GM23338 (cell line): ENCODE measurements around the gene SDR39U1. TPM values are rescaled to one million over a fixed set of nuclear protein-coding genes. Genes with fewer than 3 reads are reported as not detected.

Experiments used
- ATAC-seq: fragments of 200-7000 bp; cut with Tn5 transposase; 3 replicates; pipeline ENCODE4 v1.9.1; 2020
- DNase-seq: peaks from one replicate; pipeline ENCODE4 v3.0.0-alpha.2; 2015; ENCODE audit warnings: low spot score
- H2AFZ ChIP-seq: fragments of 200-600 bp; sonication (generic); 2 replicates; pipeline ENCODE4 v1.8.0; 2016; ENCODE audit warnings: antibody characterized with exemption, mild to moderate bottlenecking, moderate library complexity
- H3F3A ChIP-seq: fragments of 200-600 bp; sonication (generic); replicated peaks from 2 replicates; pipeline ENCODE4 v1.8.0; 2017; ENCODE audit warnings: antibody characterized with exemption, mixed run types, low read depth
- H3K27ac ChIP-seq: fragments of 200-600 bp; sonication (generic); 2 replicates; pipeline ENCODE4 v1.6.1; 2016; ENCODE audit warnings: low read depth
- H3K27me3 ChIP-seq: fragments of 200-600 bp; sonication (generic); 2 replicates; pipeline ENCODE4 v1.8.0; 2016; ENCODE audit warnings: mild to moderate bottlenecking, mixed run types, moderate library complexity; ENCODE audit not compliant: insufficient read depth
- H3K36me3 ChIP-seq: fragments of 200-600 bp; sonication (generic); 2 replicates; pipeline ENCODE4 v1.8.0; 2016; ENCODE audit warnings: mild to moderate bottlenecking; ENCODE audit not compliant: insufficient read depth
- H3K4me1 ChIP-seq: fragments of 200-600 bp; sonication (generic); 2 replicates; pipeline ENCODE4 v1.8.0; 2016; ENCODE audit warnings: mild to moderate bottlenecking, moderate library complexity; ENCODE audit not compliant: insufficient read depth
- H3K4me2 ChIP-seq: fragments of 200-600 bp; sonication (generic); 2 replicates; pipeline ENCODE4 v1.7.1; 2017; ENCODE audit warnings: mixed run types
- H3K4me3 ChIP-seq: fragments of 200-600 bp; sonication (generic); 2 replicates; pipeline ENCODE4 v1.6.1; 2016; ENCODE audit warnings: mixed run types
- H3K79me2 ChIP-seq: fragments of 200-600 bp; sonication (generic); replicated peaks from 2 replicates; pipeline ENCODE4 v1.8.0; 2017; ENCODE audit warnings: mild to moderate bottlenecking; ENCODE audit not compliant: insufficient read depth
- H3K9me2 ChIP-seq: fragments of 200-600 bp; sonication (generic); 2 replicates; pipeline ENCODE4 v1.8.0; 2017; ENCODE audit not compliant: insufficient read depth
- H4K20me1 ChIP-seq: fragments of 200-600 bp; sonication (generic); replicated peaks from 2 replicates; pipeline ENCODE4 v1.8.0; 2017; ENCODE audit warnings: mild to moderate bottlenecking; ENCODE audit not compliant: insufficient read depth
- H3K27ac Mint-ChIP-seq: 2 replicates; pipeline ENCODE4 v1.8.0; 2020; ENCODE audit warnings: inconsistent platforms, mild to moderate bottlenecking, moderate library complexity, mixed read lengths
- H3K27me3 Mint-ChIP-seq: 3 replicates; pipeline ENCODE4 v1.8.0; 2022; ENCODE audit warnings: low read depth, mild to moderate bottlenecking, moderate library complexity, mixed read lengths, inconsistent platforms; ENCODE audit not compliant: insufficient read depth, poor library complexity
- H3K36me3 Mint-ChIP-seq: 3 replicates; pipeline ENCODE4 v1.8.0; 2021; ENCODE audit warnings: low read depth, mild to moderate bottlenecking, inconsistent platforms, moderate library complexity, mixed read lengths
- H3K4me1 Mint-ChIP-seq: 3 replicates; pipeline ENCODE4 v1.8.0; 2020; ENCODE audit warnings: mild to moderate bottlenecking, inconsistent platforms, mixed read lengths
- H3K4me3 Mint-ChIP-seq: 3 replicates; pipeline ENCODE4 v1.8.0; 2021; ENCODE audit warnings: moderate library complexity, mild to moderate bottlenecking, inconsistent platforms, mixed read lengths
- H3K9me3 Mint-ChIP-seq: 3 replicates; pipeline ENCODE4 v1.8.0; 2020; ENCODE audit warnings: moderate library complexity, mild to moderate bottlenecking, inconsistent platforms, mixed read lengths
- CREB1 ChIP-seq: fragments of 250-450 bp; sonication (Bioruptor Pico); IDR thresholded peaks from 2 replicates; pipeline ENCODE4 v1.5.0; 2020; ENCODE audit warnings: low read depth, mild to moderate bottlenecking, moderate library complexity
- ETS1 ChIP-seq: IDR thresholded peaks from 2 replicates; pipeline ENCODE4 v1.6.1; 2016; ENCODE audit warnings: antibody characterized with exemption
- EZH2 ChIP-seq: fragments of 200-600 bp; sonication (generic); IDR thresholded peaks from one replicate; pipeline ENCODE4 v1.8.0; 2017; ENCODE audit warnings: antibody characterized with exemption, mild to moderate bottlenecking, low read depth; ENCODE audit not compliant: unreplicated experiment
- EZH2phosphoT487 ChIP-seq: fragments of 200-600 bp; sonication (generic); IDR thresholded peaks from one replicate; pipeline ENCODE4 v1.8.1; 2018; ENCODE audit warnings: antibody characterized with exemption; ENCODE audit not compliant: unreplicated experiment
- JUNB ChIP-seq: IDR thresholded peaks from one replicate; pipeline ENCODE4 v1.6.1; 2016; ENCODE audit warnings: antibody characterized with exemption; ENCODE audit not compliant: unreplicated experiment
- NANOG ChIP-seq: IDR thresholded peaks from 2 replicates; pipeline ENCODE4 v1.6.1; 2016; ENCODE audit warnings: antibody characterized with exemption, borderline replicate concordance
- STAT1 ChIP-seq: IDR thresholded peaks from one replicate; pipeline ENCODE4 v1.6.1; 2016; ENCODE audit warnings: antibody characterized with exemption; ENCODE audit not compliant: unreplicated experiment
- ZNF331 ChIP-seq: fragments of 250-450 bp; sonication (Bioruptor Pico); IDR thresholded peaks from 2 replicates; pipeline ENCODE4 v1.5.0; 2020; ENCODE audit warnings: low read depth, mild to moderate bottlenecking, moderate library complexity
- ZNF462 ChIP-seq: fragments of 250-450 bp; sonication (Bioruptor Pico); IDR thresholded peaks from 2 replicates; pipeline ENCODE4 v1.5.0; 2020; ENCODE audit warnings: mild to moderate bottlenecking, moderate library complexity
- polyA plus RNA-seq: library from polyadenylated mRNA; unstranded; fragments of >200 nt; fragmentation: Nextera tagmentation; extraction: Ambion mirVana; gene quantifications from 2 replicates; pipeline ENCODE4 v1.2.1, GENCODE V29; 2016
- total RNA-seq: library from RNA; depleted of rRNA; stranded (reverse); fragments of >200 nt; shearing (Covaris generic); gene quantifications from 2 replicates; pipeline ENCODE4 v1.2.3, GENCODE V29; 2014
- TF ChIP-seq, protein P1 (sequence below): IDR thresholded peaks from one replicate; pipeline ENCODE4 v1.6.1; 2018; ENCODE audit warnings: antibody characterized with exemption; ENCODE audit not compliant: unreplicated experiment

SDR39U1 gene
- total and polyA plus RNA-seq, 2 experiments from 2014 or later, result 22.9 to 66.5 TPM

- H3K4me1 ChIP-seq, result peaks cover 5% of the 10 kb centered on the region
- peaks cover 14% of the 10 kb centered on the region; the same call in 2 of the 3 replicates for H3K4me1 Mint-ChIP-seq
- H3F3A ChIP-seq, result peaks cover 6% of the 10 kb centered on the region
- H3K27ac Mint-ChIP-seq, result no peak overlapping the region
- no peak overlapping the region for H3K4me3 Mint-ChIP-seq
- H3K4me3 ChIP-seq, result no peak overlapping the region
- H2AFZ ChIP-seq, result no peak overlapping the region
- H4K20me1 ChIP-seq, result no peaks in the 10 kb centered on the region; the same call in 1 of the 2 replicates
- TF ChIP-seq STAT1, result no peak
- TF ChIP-seq JUNB, result no peak
- TF ChIP-seq EZH2phosphoT487, result no peak
- TF ChIP-seq ETS1, result no peak
- TF ChIP-seq CREB1 (CRISPR knock-in tag), result no peak
- no peaks in the 10 kb centered on the region for H3K27me3 ChIP-seq
- H3K36me3 Mint-ChIP-seq, result peaks cover 39% of the 10 kb centered on the region
- no peaks in the 10 kb centered on the region for H3K9me3 Mint-ChIP-seq
- no peak overlapping the region for H3K27ac ChIP-seq
- ATAC-seq, result no peak
- H3K9me2 ChIP-seq, result no peaks in the 10 kb centered on the region
- no peak overlapping the region for H3K4me2 ChIP-seq
- H3K79me2 ChIP-seq, result 0 out of 2 replicates have a peak, but pooled peaks cover 3% of the 10 kb centered on the region
- DNase-seq, result no peak
- peaks cover 3% of the 10 kb centered on the region; the same call in 1 of the 2 replicates for H3K36me3 ChIP-seq
- H3K27me3 Mint-ChIP-seq, result peaks cover 16% of the 10 kb centered on the region
Observed at GRCh38 chr14:24435998-24436354, 6.6 kb downstream of the SDR39U1 start.

GRCh38 chr14:24435192-24435810 is 7.3 kb downstream of the SDR39U1 start:
- Histone ChIP-seq H3K4me2 (no peak overlapping the region), H3K4me1 (peaks cover 12% of the 10 kb centered on the region), H3K27ac (no peak overlapping the region), H2AFZ (no peak overlapping the region), H3F3A (peaks cover 7% of the 10 kb centered on the region), H3K36me3 (no peaks in the 10 kb centered on the region), H3K4me3 (no peak overlapping the region), H3K79me2 (no peaks in the 10 kb centered on the region), H3K27me3 (0 out of 2 replicates have a peak, but pooled peaks cover 5% of the 10 kb centered on the region), H3K9me2 (no peaks in the 10 kb centered on the region), H4K20me1 (no peaks in the 10 kb centered on the region; the same call in 1 of the 2 replicates)
- no peak for DNase-seq
- Mint-ChIP-seq H3K9me3 (no peaks in the 10 kb centered on the region), H3K27me3 (peaks cover 17% of the 10 kb centered on the region), H3K36me3 (peaks cover 33% of the 10 kb centered on the region), H3K27ac (no peak overlapping the region), H3K4me1 (peaks cover 15% of the 10 kb centered on the region; the same call in 2 of the 3 replicates), H3K4me3 (no peak overlapping the region)
- no peak for ATAC-seq
- TF ChIP-seq CREB1 (CRISPR knock-in tag), result no peak
- TF ChIP-seq EZH2phosphoT487, result no peak
- TF ChIP-seq NANOG, result no peak
- TF ChIP-seq, protein P1, sequence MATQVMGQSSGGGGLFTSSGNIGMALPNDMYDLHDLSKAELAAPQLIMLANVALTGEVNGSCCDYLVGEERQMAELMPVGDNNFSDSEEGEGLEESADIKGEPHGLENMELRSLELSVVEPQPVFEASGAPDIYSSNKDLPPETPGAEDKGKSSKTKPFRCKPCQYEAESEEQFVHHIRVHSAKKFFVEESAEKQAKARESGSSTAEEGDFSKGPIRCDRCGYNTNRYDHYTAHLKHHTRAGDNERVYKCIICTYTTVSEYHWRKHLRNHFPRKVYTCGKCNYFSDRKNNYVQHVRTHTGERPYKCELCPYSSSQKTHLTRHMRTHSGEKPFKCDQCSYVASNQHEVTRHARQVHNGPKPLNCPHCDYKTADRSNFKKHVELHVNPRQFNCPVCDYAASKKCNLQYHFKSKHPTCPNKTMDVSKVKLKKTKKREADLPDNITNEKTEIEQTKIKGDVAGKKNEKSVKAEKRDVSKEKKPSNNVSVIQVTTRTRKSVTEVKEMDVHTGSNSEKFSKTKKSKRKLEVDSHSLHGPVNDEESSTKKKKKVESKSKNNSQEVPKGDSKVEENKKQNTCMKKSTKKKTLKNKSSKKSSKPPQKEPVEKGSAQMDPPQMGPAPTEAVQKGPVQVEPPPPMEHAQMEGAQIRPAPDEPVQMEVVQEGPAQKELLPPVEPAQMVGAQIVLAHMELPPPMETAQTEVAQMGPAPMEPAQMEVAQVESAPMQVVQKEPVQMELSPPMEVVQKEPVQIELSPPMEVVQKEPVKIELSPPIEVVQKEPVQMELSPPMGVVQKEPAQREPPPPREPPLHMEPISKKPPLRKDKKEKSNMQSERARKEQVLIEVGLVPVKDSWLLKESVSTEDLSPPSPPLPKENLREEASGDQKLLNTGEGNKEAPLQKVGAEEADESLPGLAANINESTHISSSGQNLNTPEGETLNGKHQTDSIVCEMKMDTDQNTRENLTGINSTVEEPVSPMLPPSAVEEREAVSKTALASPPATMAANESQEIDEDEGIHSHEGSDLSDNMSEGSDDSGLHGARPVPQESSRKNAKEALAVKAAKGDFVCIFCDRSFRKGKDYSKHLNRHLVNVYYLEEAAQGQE, result no peak
- no peak for TF ChIP-seq JUNB
- TF ChIP-seq ZNF331 (CRISPR knock-in tag), result no peak
- no peak for TF ChIP-seq EZH2
- TF ChIP-seq ZNF462 (CRISPR knock-in tag), result no peak
